GM19240 (cell line): ENCODE results near the gene SDK1.

ENCODE experiments used
- DNase-seq: peaks from one replicate; pipeline ENCODE4 v3.0.0; 2011; ENCODE audit warnings: low spot score; ENCODE audit not compliant: insufficient read length

SDK1 gene

GRCh38 chr7:3336042-3336665, 35.1 kb downstream of the SDK1 start:
- no peak for DNase-seq

- DNase-seq, result no peak
Observed at GRCh38 chr7:3338161-3338560, 37.1 kb downstream of the SDK1 start.

GRCh38 chr7:3345699-3346481, 44.8 kb downstream of the SDK1 start:
- DNase-seq, result no peak

- no peak for DNase-seq
Observed at GRCh38 chr7:3349126-3349525, 48.1 kb downstream of the SDK1 start.

- DNase-seq, result no peak
Observed at GRCh38 chr7:3356173-3356572, 55.1 kb downstream of the SDK1 start.

- no peak for DNase-seq
Observed at GRCh38 chr7:3358991-3359390, 57.9 kb downstream of the SDK1 start.

GRCh38 chr7:3367261-3367660, 66.2 kb downstream of the SDK1 start:
- no peak for DNase-seq

- no peak for DNase-seq
Observed at GRCh38 chr7:3370068-3370830, 69.2 kb downstream of the SDK1 start.

- no peak for DNase-seq
Observed at GRCh38 chr7:3370921-3371320, 69.9 kb downstream of the SDK1 start.

GRCh38 chr7:3371601-3372000, 70.5 kb downstream of the SDK1 start:
- no peak for DNase-seq

GRCh38 chr7:3374239-3374638, 73.2 kb downstream of the SDK1 start:
- DNase-seq, result no peak

- no peak for DNase-seq
Observed at GRCh38 chr7:3378390-3379150, 77.5 kb downstream of the SDK1 start.

GRCh38 chr7:3380034-3380433, 79.0 kb downstream of the SDK1 start:
- DNase-seq, result no peak

GRCh38 chr7:3380886-3381685, 80.0 kb downstream of the SDK1 start:
- DNase-seq, result no peak

- no peak for DNase-seq
Observed at GRCh38 chr7:3386423-3387190, 85.6 kb downstream of the SDK1 start.

GRCh38 chr7:3393862-3394261, 92.8 kb downstream of the SDK1 start:
- no peak for DNase-seq

- no peak for DNase-seq
Observed at GRCh38 chr7:3397324-3397723, 96.3 kb downstream of the SDK1 start.

- DNase-seq, result no peak
Observed at GRCh38 chr7:3399858-3400257, 98.8 kb downstream of the SDK1 start.

- no peak for DNase-seq
Observed at GRCh38 chr7:3404501-3404900, 103.4 kb downstream of the SDK1 start.
